ENCODE results near the gene DIRAS1.
"Not testable (repeated sequence)": the region's sequence is repeated elsewhere in the genome, so short reads cannot be mapped to it uniquely, and the experiment has no call there.

Gene DIRAS1

DNA sequence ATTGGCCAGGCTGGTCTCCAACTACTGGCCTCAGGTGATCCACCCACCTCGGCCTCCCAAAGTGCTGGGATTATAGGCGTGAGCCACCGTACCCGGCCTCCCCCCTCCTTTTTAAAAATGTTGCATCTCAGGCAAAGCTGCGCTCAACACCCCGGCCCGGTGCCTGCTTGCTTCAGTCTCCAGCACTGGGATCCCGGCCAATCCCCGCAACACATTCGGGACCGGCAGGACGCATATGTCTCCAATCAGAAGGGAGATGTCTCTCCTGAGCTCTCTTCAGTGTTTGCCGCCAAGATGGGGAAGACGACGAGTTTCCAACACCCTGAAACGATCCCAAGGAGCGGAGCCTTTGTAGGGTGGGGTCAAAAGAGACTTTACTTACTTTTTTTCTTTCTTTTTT, 34.8 kb downstream of the DIRAS1 start:
- Mint-ChIP-seq H3K27ac (no peak overlapping the region), H3K4me3 (no peak overlapping the region), H3K36me3 (no peaks in the 10 kb centered on the region), H3K9me3 (no peaks in the 10 kb centered on the region), H3K4me1 (no peaks in the 10 kb centered on the region), H3K27me3 (no peaks in the 10 kb centered on the region)

DNA sequence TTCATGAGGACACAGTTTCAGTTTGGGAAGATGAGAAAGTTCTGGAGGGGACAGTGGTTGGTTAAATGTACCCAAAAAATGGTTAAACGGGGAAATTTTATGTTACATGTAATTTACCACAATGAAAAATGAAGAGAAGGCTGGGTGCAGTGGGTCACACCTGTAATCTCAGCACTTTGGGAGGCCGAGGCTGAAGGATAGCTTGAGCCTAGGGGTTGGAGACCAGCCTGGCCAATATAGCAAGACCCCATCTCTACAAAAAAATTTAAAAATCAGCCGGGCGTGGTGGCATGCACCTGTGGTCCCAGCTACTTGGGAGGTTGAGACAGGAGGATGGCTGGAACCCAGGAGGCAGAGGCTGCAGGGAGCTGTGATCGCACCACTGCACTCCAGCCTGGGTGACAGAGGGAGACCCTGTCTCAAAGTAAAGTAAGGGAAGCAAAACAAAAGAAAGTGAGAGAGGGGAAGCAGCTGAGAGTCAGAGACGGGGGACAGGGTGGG, 35.9 kb downstream of the DIRAS1 start:
- no peaks in the 10 kb centered on the region for H3K9me3 Mint-ChIP-seq
- H3K27ac Mint-ChIP-seq, result no peak overlapping the region
- no peaks in the 10 kb centered on the region for H3K27me3 Mint-ChIP-seq
- H3K4me3 Mint-ChIP-seq, result no peak overlapping the region
- no peaks in the 10 kb centered on the region for H3K36me3 Mint-ChIP-seq
- H3K4me1 Mint-ChIP-seq, result no peaks in the 10 kb centered on the region

- Mint-ChIP-seq H3K4me3 (no peak overlapping the region), H3K4me1 (no peaks in the 10 kb centered on the region), H3K36me3 (no peaks in the 10 kb centered on the region), H3K27ac (no peak overlapping the region), H3K9me3 (no peaks in the 10 kb centered on the region), H3K27me3 (no peaks in the 10 kb centered on the region)
Measured at GRCh38 chr19:2683430-2684003, 37.7 kb downstream of the DIRAS1 start.

GRCh38 chr19:2680808-2681207, 40.4 kb downstream of the DIRAS1 start:
- no peak overlapping the region for H3K4me3 Mint-ChIP-seq
- H3K27ac Mint-ChIP-seq, result no peak overlapping the region
- no peaks in the 10 kb centered on the region for H3K27me3 Mint-ChIP-seq
- no peaks in the 10 kb centered on the region for H3K36me3 Mint-ChIP-seq
- no peaks in the 10 kb centered on the region for H3K4me1 Mint-ChIP-seq
- no peaks in the 10 kb centered on the region for H3K9me3 Mint-ChIP-seq

DNA sequence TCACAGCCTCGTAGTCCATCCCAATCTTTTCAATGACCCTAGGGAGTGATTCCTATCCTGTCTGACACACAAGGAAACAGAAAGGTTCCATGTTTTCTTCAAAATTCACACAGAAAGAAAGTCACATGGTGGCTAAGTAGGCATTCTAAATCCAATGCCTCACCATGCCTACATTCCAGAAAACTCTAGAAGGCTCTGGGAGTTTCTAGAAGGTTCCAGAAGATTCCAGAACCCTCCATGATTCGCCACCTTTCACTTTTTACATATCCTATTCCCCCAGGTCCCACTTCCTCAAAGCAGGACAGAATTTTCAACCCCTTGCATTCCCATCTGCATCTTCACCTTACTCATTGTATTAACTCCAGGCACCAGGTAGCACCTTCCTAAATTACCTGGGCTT, 41.7 kb downstream of the DIRAS1 start:
- no peaks in the 10 kb centered on the region for H3K4me1 Mint-ChIP-seq
- H3K36me3 Mint-ChIP-seq, result no peaks in the 10 kb centered on the region

GRCh38 chr19:2678948-2679347, 42.2 kb downstream of the DIRAS1 start:
- H3K4me1 Mint-ChIP-seq, H3K4me3 Mint-ChIP-seq, H3K27me3 Mint-ChIP-seq, H3K36me3 Mint-ChIP-seq, H3K9me3 Mint-ChIP-seq, H3K27ac Mint-ChIP-seq: not testable (repeated sequence)

More for the DNA sequence above, 41.7 kb downstream of the DIRAS1 start:
- Mint-ChIP-seq H3K27ac (no peak overlapping the region), H3K4me3 (no peak overlapping the region), H3K27me3 (no peaks in the 10 kb centered on the region), H3K9me3 (no peaks in the 10 kb centered on the region)

DNA sequence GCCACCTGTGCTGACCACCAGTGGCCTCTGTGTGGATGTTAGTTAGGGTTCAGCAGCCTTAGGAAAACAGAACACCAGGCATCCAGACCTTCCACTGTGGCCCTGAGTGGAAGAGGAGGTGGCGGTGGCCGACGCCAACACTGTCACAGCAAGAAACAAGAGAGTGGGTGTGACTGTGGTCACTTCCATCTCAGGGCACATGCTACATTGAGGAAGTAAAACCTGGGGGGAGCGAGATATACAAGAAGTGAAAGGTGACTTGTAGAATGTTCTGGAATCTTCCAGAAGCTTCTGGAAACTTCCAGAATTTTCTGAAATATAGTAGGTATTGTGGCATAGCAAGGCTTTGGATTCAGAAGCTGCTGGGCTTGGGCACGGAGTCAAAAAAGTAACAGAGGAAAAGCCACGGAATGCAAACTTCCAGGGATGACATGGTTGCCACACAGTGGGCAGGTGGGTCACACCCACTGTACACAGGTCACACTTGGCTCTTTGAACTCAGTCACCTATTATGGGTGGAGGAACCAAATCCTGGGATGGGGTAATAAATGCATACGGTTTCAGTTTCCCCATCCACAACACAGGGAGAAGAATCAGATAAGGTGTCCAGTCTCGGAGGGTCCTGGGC, 43.0 kb downstream of the DIRAS1 start:
- Mint-ChIP-seq H3K36me3 (no peaks in the 10 kb centered on the region), H3K9me3 (no peaks in the 10 kb centered on the region), H3K4me3 (no peak overlapping the region), H3K27ac (no peak overlapping the region), H3K27me3 (no peaks in the 10 kb centered on the region), H3K4me1 (no peaks in the 10 kb centered on the region)

GRCh38 chr19:2676823-2677222, 44.3 kb downstream of the DIRAS1 start:
- H3K4me3 Mint-ChIP-seq, result no peak overlapping the region
- no peaks in the 10 kb centered on the region for H3K4me1 Mint-ChIP-seq
- no peaks in the 10 kb centered on the region for H3K9me3 Mint-ChIP-seq
- no peak overlapping the region for H3K27ac Mint-ChIP-seq
- no peaks in the 10 kb centered on the region for H3K36me3 Mint-ChIP-seq
- no peaks in the 10 kb centered on the region for H3K27me3 Mint-ChIP-seq

- Mint-ChIP-seq H3K27me3 (no peaks in the 10 kb centered on the region), H3K9me3 (no peaks in the 10 kb centered on the region), H3K4me1 (no peaks in the 10 kb centered on the region), H3K36me3 (no peaks in the 10 kb centered on the region), H3K27ac (no peak overlapping the region), H3K4me3 (no peak overlapping the region)
Measured at GRCh38 chr19:2675892-2676291, 45.3 kb downstream of the DIRAS1 start.

GRCh38 chr19:2670217-2670616, 51.0 kb downstream of the DIRAS1 start:
- Mint-ChIP-seq H3K9me3 (no peaks in the 10 kb centered on the region), H3K36me3 (no peaks in the 10 kb centered on the region), H3K4me3 (no peak overlapping the region), H3K4me1 (no peaks in the 10 kb centered on the region), H3K27me3 (no peaks in the 10 kb centered on the region), H3K27ac (no peak overlapping the region)

- H3K36me3 Mint-ChIP-seq, result no peaks in the 10 kb centered on the region
- H3K4me3 Mint-ChIP-seq, result no peak overlapping the region
- no peaks in the 10 kb centered on the region for H3K27me3 Mint-ChIP-seq
- H3K27ac Mint-ChIP-seq, result no peak overlapping the region
- no peaks in the 10 kb centered on the region for H3K9me3 Mint-ChIP-seq
- H3K4me1 Mint-ChIP-seq, result no peaks in the 10 kb centered on the region
Measured at GRCh38 chr19:2668175-2668763, 52.9 kb downstream of the DIRAS1 start.

- H3K9me3 Mint-ChIP-seq, H3K27me3 Mint-ChIP-seq, H3K27ac Mint-ChIP-seq, H3K36me3 Mint-ChIP-seq, H3K4me3 Mint-ChIP-seq, H3K4me1 Mint-ChIP-seq: not testable (repeated sequence)
Measured at GRCh38 chr19:2667349-2667748, 53.8 kb downstream of the DIRAS1 start.

DNA sequence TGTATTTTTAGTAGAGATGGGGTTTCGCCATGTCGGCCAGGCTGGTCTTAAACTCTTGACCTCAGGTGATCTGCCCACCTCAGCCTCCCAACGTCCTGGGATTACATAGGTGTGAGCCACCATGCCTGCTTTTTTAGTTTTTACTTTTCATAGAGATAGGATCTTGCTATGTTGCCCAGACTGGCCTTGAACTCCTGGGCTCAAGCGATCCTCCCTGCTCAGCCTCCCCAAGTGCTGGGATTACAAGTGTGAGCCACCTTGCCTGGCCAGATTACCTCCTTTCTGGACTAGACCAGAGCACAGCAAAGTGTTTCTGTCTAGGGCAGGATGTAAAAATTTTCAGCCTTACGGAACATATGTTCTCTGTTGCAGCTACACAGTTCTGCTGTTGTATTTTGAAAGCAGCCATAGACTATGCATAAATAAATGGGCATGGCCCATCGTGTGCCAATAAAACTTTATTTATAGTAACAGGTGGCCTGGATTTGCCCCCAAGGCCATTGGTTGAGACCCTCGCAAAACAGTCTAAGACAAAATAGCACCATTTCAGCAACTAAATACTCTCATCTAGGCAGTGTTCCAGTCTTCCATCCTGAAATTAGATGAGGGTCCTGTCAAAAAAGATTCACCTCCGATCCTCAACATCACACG, 54.7 kb downstream of the DIRAS1 start:
- Mint-ChIP-seq H3K9me3 (no peaks in the 10 kb centered on the region), H3K27me3 (no peaks in the 10 kb centered on the region), H3K36me3 (no peaks in the 10 kb centered on the region), H3K4me3 (no peak overlapping the region), H3K27ac (no peak overlapping the region), H3K4me1 (no peaks in the 10 kb centered on the region)

DNA sequence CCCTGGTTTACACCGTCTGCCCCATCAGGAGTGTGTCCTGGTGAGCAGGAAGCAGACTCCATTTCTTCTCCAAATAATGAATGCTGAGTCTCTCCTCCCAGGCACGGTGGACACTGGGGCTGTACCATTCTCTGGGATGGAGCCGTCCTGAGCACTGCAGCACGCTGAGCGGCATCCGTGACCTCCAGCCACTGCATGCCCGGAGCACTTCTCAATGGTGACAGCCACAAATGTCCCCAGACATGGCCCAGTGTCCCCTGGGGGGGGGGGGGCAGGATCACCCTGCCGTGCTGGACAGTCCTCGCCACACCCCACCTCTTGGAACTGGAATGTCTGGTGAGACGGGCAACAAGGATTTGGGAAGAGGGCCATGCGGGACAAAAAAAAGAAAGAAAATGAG, 56.1 kb downstream of the DIRAS1 start:
- Mint-ChIP-seq H3K36me3 (no peaks in the 10 kb centered on the region), H3K4me3 (no peak overlapping the region), H3K27me3 (no peaks in the 10 kb centered on the region), H3K9me3 (no peaks in the 10 kb centered on the region), H3K27ac (no peak overlapping the region), H3K4me1 (no peaks in the 10 kb centered on the region)
